Measurements from ENCODE around the gene CAMTA1. TPM values are rescaled to one million over a fixed set of nuclear protein-coding genes. Genes with fewer than 3 reads are reported as not detected.
A peak's percentile ranks its signal among the peaks of the same experiment; 100 is the strongest.

Gene CAMTA1
- total and polyA plus RNA-seq, 8 donors = 42.8 to 213 (median 118) TPM

- peak overlapping the region in 1 of 5 donors; percentile 20 for H3K27ac ChIP-seq
- TF ChIP-seq CTCF (IDR thresholded peaks at IDR 0.05) (no peak), POLR2AphosphoS5 (IDR thresholded peaks at IDR 0.05) (no peak), POLR2A (IDR thresholded peaks at IDR 0.05) (no peak), EP300 (IDR thresholded peaks at IDR 0.05) (no peak)
- H3K36me3 ChIP-seq = no peaks in the 10 kb centered on the region
- peaks cover 0 to 5% (median 0%) of the 10 kb centered on the region in 4 donors for H3K9me3 ChIP-seq
- H3K4me1 ChIP-seq = peaks cover 11 to 46% (median 27%) of the 10 kb centered on the region in 4 donors
- intact Hi-C loops (cut with DNase I; ENCODE audit: low total_unique reads) = loop anchor here (5.0 kb wide), 2 partner anchors 193 to 603 kb away; no protein-coding TSS in a partner anchor
- WGBS, 5 donors = 53 to 65% (median 58%) methylated on average over 12 to 16 of the region's 16 CpGs
- DNase-seq = peak; percentile 88 to 91
- no peak overlapping the region for H3K4me3 ChIP-seq
- peaks cover 0 to 8% (median 0%) of the 10 kb centered on the region in 3 donors for H3K27me3 ChIP-seq
These were observed 859.9 kb downstream of the CAMTA1 start for GRCh38 chr1:7644961-7645750.

DNA sequence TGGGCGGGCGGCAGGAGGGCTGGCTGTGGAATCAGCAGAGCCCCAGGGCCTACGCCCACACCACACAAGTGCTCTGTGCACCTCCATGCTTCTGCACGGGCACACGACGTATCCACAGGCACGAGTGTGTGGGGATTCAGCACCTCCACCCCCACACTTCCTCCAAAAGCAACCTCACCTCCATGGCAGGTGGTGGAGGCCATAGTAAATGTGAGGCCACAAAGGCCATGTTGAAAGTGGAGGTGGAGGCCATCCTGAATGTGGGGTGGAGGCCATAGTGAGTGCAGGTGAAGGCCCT lies 860.4 kb downstream of the CAMTA1 start:
- intact Hi-C loops (cut with DNase I; ENCODE audit: low total_unique reads) = loop anchor here (5.0 kb wide), 1 partner anchor 603 kb away; no protein-coding TSS in a partner anchor
- Histone ChIP-seq H3K36me3 (no peaks in the 10 kb centered on the region), H3K4me3 (no peak overlapping the region), H3K27me3 (peaks cover 0 to 8% (median 0%) of the 10 kb centered on the region in 3 donors), H3K4me1 (peaks cover 11 to 51% (median 29%) of the 10 kb centered on the region in 4 donors), H3K9me3 (peaks cover 0 to 5% (median 0%) of the 10 kb centered on the region in 4 donors), H3K27ac (no peak overlapping the region)
- 30 to 57% (median 47%) methylated on average over 6 to 7 of the region's 7 CpGs for WGBS, 5 donors
- TF ChIP-seq POLR2A (IDR thresholded peaks at IDR 0.05) = no peak
- no peak for TF ChIP-seq POLR2AphosphoS5 (IDR thresholded peaks at IDR 0.05)
- no peak for TF ChIP-seq EP300 (IDR thresholded peaks at IDR 0.05)
- TF ChIP-seq CTCF (IDR thresholded peaks at IDR 0.05) = no peak
- no peak for DNase-seq

DNA sequence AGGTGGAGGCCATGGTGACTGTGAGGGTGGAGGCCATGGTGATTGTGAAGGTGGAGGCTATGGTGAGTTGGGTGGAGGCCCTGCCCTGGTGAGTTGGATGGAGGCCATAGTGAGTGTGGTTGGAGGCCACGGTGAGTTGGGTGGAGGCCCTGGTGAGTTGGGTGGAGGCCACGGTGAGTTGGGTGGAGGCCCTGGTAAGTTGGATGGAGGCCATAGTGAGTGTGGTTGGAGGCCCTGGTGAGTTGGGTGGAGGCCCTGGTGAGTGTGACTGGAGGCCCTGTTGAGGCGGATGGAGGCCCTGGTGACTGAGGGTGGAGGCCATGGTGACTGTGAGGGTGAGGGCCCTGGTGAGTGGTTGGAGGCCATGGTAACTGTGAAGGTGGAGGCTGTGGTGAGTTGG lies 860.9 kb downstream of the CAMTA1 start:
- no peak overlapping the region for H3K4me3 ChIP-seq
- intact Hi-C loops (cut with DNase I; ENCODE audit: low total_unique reads) = loop anchor here (5.0 kb wide), 1 partner anchor 604 kb away; no protein-coding TSS in a partner anchor
- peaks cover 0 to 8% (median 0%) of the 10 kb centered on the region in 3 donors for H3K27me3 ChIP-seq
- TF ChIP-seq POLR2A (IDR thresholded peaks at IDR 0.05) (no peak), POLR2AphosphoS5 (IDR thresholded peaks at IDR 0.05) (no peak), CTCF (IDR thresholded peaks at IDR 0.05) (no peak), EP300 (IDR thresholded peaks at IDR 0.05) (no peak)
- H3K9me3 ChIP-seq = peaks cover 0 to 5% (median 0%) of the 10 kb centered on the region in 4 donors
- H3K36me3 ChIP-seq = no peaks in the 10 kb centered on the region
- H3K4me1 ChIP-seq = peaks cover 11 to 53% (median 31%) of the 10 kb centered on the region in 4 donors
- H3K27ac ChIP-seq = no peak overlapping the region
- WGBS, 5 donors = 75 to 99% (median 93%) methylated on average over 3 of the region's 3 CpGs
- DNase-seq = no peak

DNA sequence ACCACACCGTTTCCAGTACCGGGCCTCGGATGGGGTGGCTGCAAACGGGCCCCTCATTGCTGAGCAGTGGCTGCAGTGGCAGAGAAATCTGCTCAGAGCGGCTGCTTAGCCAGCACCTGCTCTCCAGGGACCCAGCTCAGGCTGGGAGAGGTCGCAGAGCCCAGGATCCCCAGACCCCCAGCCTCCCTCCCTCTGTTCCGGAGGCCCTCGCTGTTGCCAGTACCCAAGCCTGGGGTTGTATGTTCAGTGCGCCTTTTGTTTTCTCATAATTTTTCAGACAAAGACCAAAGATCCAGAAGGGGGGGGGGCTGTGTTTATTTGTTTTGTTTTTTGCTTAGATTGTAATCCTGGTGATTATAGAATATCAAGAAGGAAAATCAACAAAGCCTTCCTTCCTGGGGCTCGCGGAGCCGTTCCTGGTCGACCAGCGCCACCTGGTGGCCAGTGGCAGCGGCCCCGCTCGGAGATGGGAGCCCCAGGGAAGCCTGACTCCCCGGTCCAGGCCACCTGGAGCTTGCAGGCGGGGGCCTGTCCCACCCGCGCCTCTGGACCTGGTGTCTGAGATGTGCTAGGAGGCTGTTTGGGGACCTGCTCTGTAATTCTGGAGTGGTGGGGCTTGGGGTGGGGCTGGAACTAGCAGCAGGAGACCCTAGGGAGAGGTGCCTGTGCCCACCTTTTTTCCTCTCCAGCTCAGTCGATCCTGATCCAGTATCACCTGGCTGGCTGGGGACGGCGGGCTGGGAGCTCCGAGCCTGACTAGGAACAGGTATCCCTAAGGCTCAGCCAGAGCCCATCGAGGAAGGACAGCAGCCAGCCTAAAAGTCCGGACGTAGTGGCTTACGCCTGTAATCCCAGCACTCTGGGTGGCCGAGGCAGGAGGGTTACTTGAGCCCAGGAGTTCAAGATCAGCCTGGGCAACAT lies 862.0 kb downstream of the CAMTA1 start:
- H3K27me3 ChIP-seq = peaks cover 0 to 8% (median 0%) of the 10 kb centered on the region in 3 donors
- peak; percentile 83 to 85 for DNase-seq
- H3K36me3 ChIP-seq = no peaks in the 10 kb centered on the region
- TF ChIP-seq CTCF (IDR thresholded peaks at IDR 0.05) = peak in 5 of 7 experiments; percentile 69 to 97 (median 92)
- TF ChIP-seq POLR2A (IDR thresholded peaks at IDR 0.05) = no peak
- no peak for TF ChIP-seq EP300 (IDR thresholded peaks at IDR 0.05)
- 44 to 47% (median 44%) methylated on average over 19 to 30 of the region's 30 CpGs for WGBS, 5 donors
- H3K4me3 ChIP-seq = no peak overlapping the region
- H3K9me3 ChIP-seq = peaks cover 0 to 5% (median 0%) of the 10 kb centered on the region in 4 donors
- H3K4me1 ChIP-seq = peaks cover 11 to 53% (median 31%) of the 10 kb centered on the region in 4 donors
- intact Hi-C loops (cut with DNase I; ENCODE audit: low total_unique reads) = loop anchor here (5.0 kb wide), 1 partner anchor 605 kb away; no protein-coding TSS in a partner anchor
- no peak overlapping the region for H3K27ac ChIP-seq

All from stomach (tissue), 9 donors.